Activated CD8-positive, alpha-beta memory T cell treated with anti-CD3 and anti-CD28 coated beads for 48 hours (primary cell): ENCODE data around the gene CRBN.

Source experiments
- DNase-seq, 3 experiments: peaks; one replicate each; pipeline ENCODE4 v3.0.0-alpha.2; 2020; ENCODE audit warnings: low read depth in 2 of 3, low spot score in 2 of 3

The CRBN gene

GRCh38 chr3:3179407-3180094 lies at the start of gene CRBN:
CRBN (minus strand) TSS chr3:3179691; CDS start chr3:3179687, 4 bp downstream.
- peak; percentile 69 to 81 (median 79) for DNase-seq

- DNase-seq: no peak
Observed at GRCh38 chr3:3227640-3228039, 48.1 kb upstream of the CRBN start.

GRCh38 chr3:3221528-3221927 lies 42.0 kb upstream of the CRBN start:
- DNase-seq: no peak

GRCh38 chr3:3216401-3216800 lies 36.9 kb upstream of the CRBN start:
- DNase-seq: no peak

- DNase-seq: no peak
Observed at GRCh38 chr3:3212781-3213440, 33.4 kb upstream of the CRBN start.

- no peak for DNase-seq
Observed at GRCh38 chr3:3209714-3210113, 30.2 kb upstream of the CRBN start.

- no peak for DNase-seq
Observed at GRCh38 chr3:3209057-3209456, 29.6 kb upstream of the CRBN start.

- DNase-seq: no peak
Observed at GRCh38 chr3:3201611-3202010, 22.1 kb upstream of the CRBN start.

- no peak for DNase-seq
Observed at GRCh38 chr3:3200632-3201212, 21.2 kb upstream of the CRBN start.

GRCh38 chr3:3199306-3199705 lies 19.8 kb upstream of the CRBN start:
- no peak for DNase-seq

GRCh38 chr3:3196148-3196861 lies 16.8 kb upstream of the CRBN start:
- no peak for DNase-seq

GRCh38 chr3:3194861-3195260 lies 15.4 kb upstream of the CRBN start:
- DNase-seq: no peak

GRCh38 chr3:3192286-3192675 lies 12.8 kb upstream of the CRBN start:
- DNase-seq: no peak

- no peak for DNase-seq
Observed at GRCh38 chr3:3191675-3192285, 12.3 kb upstream of the CRBN start.

GRCh38 chr3:3189961-3190360 lies 10.5 kb upstream of the CRBN start:
- DNase-seq: no peak

GRCh38 chr3:3189102-3189727 lies 9.7 kb upstream of the CRBN start:
- DNase-seq: no peak

GRCh38 chr3:3184876-3185275 lies 5.4 kb upstream of the CRBN start:
- no peak for DNase-seq

GRCh38 chr3:3180456-3180855 lies 965 bp upstream of the CRBN start:
- no peak for DNase-seq

- no peak for DNase-seq
Observed at GRCh38 chr3:3178498-3179328, 778 bp downstream of the CRBN start.

GRCh38 chr3:3177861-3178497 lies 1.5 kb downstream of the CRBN start:
- DNase-seq: no peak
